HG02852 (cell line): ENCODE data around the gene FAM174C.
"Not testable (repeated sequence)": the region's sequence is repeated elsewhere in the genome, so short reads cannot be mapped to it uniquely, and the experiment has no call there.

Experiments
- ATAC-seq: cut with Tn5 transposase; IDR thresholded peaks from one replicate; pipeline ENCODE4 v1.9.1; 2021; ENCODE audit warnings: mild to moderate bottlenecking, moderate library complexity; ENCODE audit not compliant: unreplicated experiment

The FAM174C gene

DNA sequence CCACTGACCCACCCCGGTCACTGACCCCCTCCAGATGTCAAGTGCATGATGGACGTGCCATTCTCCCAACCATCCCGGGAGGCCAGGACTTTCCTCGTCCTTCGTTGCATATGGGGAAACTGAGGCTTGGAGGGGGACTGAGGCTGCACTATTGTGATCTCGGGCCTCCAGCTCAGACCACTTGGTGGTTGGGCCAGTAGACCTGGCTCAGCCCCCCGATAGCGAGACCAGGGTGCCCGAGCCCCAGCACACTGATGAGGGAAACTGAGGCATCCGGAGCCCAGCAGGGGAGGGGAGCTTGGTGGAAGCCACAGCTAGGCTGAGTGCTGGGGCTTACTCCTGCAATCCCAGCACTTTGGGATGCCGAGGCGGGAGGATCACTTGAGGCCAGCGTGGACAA, 20.7 kb downstream of the FAM174C start:
- ATAC-seq, result no peak

DNA sequence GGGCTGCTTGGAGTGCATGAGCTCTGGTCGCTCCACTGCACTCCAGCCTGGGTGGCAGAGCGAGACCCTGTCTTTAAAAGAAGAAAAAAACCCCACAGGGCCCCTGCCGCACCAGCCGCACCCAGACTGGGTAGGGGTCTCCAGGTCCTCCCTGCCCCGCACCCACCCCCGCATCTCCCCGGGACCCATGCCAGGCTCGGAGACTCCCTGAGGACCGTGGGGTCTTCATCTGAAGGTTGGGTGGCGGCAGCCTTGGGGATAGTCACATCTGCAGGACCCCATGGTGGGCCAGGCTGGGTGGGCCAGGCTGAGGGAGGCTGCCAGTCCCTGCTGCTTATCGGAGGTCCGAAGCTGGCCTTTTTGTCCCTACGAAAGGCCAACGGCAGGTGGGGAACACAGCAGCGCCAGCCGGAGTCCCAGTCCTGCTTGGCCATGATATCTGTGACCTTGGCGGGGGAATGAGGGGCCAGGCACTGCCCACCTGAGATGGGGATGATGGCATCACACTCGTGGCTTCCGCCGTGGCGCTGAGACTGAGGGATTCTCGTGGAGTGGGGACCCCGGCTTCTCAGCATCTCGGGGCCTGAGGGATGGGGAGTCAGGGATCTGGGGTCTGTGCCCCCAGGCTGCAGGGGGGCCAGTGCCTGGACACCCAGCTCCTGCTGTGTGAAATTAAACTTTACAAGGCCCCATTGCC, 21.4 kb downstream of the FAM174C start:
- ATAC-seq, result no peak

DNA sequence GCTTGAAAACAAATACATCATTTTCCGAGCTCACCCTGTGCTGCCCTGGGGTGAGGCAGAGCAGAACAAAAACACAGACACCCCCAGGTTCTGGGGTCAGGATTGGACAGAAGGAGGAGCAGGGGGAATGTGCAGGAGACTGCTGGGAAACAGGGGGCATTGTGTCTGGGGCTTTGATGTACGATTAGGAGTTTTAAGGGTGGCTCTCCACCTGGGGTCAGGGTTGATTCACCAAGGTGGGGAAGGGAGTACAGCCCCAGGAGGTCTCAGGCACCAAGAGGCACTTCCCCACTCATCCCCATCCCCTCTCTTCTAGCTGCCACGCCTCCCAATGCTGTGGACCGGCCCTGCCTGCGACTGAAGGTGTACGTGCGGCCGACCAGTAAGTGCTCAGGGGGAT, 22.9 kb downstream of the FAM174C start:
- ATAC-seq, result no peak

DNA sequence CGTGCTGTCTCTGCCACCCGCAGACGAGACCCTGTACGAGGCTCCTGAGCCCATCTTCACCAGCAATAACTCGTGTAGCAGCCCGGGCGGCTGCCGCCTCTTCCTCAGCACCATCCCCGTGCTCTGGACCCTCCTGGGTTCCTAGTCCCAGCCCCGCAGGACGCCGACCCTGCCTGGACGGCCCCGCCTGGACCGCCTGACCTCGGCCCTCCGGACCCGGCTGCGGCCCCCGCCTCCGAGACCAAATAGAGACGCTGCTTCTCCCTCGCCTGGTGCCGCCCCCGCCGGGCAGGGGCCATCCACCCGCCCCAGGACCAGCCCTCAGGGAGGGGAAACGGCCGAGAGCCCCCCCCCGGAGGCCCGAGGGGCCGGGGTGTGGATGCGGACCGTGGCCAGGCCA, 24.5 kb downstream of the FAM174C start:
- ATAC-seq, result no peak

DNA sequence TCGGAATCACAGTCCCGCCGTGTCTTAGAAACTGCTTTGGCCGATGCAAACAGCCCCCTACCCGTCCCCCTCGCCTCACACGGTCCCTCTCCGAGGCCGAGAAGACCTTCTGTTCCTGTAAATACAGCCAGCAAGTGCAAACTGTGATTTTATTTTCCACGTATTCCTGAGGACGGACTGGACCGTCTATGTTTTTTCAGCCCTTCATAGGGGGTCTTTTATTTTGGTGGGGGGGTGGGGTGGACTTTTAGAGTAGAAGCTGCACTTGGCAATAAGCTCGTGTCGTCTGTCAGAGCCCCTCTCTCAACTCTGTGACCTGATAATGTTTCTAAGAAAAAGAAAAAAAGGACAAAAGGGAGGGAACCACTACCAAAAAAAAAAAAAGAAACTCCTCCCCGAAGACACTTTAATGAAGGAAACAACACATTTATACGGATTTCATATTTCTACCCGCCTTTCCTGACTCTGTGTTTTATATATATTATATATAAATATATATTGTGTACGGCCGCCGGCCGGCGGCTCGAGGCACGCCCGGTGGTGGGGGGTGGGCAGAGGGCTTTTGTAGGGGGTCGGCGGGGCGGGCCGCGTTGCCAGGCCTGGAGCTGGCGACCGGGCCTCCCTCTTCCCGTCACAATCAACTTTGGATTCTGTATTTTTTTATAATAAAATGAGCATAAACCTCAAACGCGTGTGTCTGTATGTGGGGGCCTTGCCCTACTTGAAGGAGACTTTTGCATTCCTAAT, 25.6 kb downstream of the FAM174C start:
- ATAC-seq, result no peak

DNA sequence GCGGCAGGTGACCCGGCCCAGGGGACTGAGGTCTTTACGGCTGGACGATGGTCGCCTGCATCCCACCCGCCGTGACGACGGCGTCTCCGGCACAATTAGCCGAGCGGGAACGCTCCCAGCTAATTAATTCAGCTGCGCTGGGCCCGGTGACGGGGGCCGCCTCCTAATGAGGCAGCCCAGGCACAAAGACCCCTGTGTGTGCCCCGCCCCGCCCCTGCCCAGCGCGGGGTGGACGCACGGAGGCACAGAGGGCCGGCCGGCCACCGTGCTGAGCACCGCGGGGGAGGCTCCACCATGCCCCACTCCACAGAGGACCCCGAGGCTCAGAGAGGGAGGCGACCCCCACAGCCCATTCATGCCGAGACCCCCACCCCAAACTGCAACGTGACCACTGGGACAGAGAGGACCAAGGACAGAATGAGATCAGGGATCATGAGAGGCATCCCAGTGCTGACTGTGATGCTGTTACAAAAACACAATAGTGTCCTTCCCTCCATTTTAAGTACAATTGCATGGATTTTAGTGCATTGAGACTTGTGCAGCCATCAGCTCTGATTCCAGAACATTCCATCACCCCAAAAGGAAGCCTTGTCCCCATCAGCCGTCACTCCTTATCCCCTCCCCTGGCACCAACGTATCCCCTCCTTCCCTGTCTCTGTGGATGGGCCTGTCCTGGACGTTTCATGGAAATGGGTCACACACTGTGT, 27.4 kb downstream of the FAM174C start:
- no peak for ATAC-seq

DNA sequence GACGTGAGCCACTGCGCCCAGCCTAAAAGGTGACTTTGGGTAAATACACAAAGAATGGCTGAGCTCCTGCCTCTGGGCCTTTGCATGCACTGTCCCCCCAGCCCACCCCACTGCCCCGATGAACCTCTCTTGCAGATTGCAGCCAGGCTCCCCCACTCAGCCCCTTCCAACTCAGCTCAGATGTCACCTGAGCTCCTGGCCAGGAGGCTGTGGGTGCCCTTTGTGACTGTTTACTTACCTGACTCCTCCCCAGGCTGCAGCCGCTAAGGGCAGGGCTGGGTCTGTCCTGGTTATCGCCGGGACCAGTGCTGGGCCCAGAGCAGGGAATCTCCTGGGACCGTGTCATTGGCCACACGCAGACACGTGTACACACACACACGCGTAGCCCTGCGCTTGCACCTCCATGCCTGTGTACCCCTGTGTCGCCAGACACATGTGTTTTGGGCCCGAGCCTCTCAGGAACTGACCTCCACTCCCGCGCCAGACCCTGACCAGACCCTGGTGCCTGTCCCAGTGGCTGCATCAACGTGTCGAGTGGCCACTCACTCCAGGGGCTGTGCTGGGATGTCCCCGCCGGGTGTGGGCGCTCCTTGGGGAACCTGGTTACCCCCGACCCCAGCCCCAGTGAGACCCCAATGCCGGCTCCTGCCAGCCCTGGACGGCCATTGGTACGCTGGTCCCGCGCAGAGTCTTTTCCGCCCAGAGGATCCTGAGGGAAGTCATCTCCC, 29.0 kb downstream of the FAM174C start:
- ATAC-seq, result no peak

DNA sequence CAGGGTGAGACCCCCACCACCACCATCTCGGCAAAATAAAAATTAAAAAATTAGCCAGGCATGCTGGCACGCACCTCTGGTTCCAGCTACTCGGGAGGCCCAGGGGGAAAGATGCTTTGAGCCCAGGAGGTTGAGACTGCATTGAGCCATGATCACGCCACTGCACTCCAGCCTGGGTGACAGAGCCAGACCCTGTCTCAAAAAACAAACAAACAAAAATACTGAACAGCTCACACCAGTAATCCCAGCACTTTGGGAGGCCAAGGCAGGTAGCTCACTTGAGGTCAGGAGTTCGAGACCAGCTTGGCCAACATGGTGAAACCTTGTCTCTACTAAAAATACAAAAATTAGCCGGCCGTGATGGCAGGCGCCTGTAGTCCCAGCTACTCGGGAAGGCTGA, 30.0 kb downstream of the FAM174C start:
- ATAC-seq, result not testable (repeated sequence)

DNA sequence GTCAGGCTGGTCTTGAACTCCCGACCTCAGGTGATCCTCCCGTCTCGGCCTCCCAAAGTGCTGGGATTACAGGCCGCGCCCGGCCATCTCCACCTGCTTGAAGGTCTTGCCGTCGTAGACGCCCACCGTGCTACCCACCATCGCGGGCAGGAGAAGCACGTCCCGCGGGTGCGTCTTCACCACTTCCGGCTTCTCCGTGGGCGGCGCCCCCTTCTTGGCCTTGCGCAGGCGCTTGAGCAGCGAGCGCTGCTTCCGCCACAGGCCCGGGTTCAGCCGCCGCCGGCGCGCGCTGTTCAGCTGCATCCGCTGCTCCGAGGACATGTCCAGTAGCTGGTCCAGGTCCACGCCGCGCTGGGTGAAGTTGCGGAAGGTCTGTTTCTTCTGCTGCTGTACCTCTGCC, 32.0 kb downstream of the FAM174C start:
- no peak for ATAC-seq

DNA sequence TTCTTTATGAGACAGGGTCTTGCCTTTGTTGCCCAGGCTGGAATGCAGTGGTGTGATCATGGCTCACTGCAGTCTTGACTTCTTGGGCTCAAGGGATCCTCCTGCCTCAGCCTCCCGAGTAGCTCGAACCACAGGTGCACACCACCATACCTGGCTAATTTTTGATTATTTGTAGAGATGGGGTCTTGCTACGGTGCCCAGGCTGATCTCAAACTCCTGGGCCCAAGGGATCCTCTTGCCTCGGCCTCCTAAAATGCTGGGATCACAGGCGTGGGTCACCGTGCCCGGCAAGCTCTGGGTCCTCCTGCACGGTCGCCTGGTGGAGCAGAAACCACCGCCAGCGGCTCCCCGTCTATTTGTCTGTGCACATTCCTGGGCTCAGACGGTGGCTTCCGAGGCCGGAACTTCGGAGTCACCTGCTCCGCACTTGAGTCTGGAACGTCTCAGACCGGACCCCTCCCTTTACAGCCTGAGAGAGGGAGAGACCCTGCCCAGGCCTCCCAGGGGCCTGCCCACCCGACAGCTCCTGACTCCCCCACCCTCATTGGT, 32.5 kb downstream of the FAM174C start:
- ATAC-seq, result no peak

DNA sequence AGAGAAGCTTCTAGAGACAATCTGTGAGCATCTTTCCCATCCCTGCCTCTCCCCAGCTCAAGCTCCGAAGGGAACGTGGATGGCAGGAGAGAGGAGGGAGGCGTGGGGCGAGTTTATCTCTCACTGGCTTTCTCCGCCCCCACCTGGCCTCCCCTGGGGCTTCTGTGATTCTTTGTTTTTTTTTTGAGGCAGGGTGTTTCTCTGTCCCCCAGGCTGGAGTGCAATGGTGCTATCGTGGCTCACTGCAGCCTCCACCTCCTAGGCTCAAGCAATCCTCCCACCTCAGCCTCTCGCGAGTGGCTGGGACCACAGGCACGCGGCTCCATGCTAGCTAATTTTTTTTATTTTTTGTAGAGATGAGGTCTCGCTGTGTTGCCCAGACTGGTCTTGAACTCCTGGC, 33.4 kb downstream of the FAM174C start:
- ATAC-seq, result no peak

DNA sequence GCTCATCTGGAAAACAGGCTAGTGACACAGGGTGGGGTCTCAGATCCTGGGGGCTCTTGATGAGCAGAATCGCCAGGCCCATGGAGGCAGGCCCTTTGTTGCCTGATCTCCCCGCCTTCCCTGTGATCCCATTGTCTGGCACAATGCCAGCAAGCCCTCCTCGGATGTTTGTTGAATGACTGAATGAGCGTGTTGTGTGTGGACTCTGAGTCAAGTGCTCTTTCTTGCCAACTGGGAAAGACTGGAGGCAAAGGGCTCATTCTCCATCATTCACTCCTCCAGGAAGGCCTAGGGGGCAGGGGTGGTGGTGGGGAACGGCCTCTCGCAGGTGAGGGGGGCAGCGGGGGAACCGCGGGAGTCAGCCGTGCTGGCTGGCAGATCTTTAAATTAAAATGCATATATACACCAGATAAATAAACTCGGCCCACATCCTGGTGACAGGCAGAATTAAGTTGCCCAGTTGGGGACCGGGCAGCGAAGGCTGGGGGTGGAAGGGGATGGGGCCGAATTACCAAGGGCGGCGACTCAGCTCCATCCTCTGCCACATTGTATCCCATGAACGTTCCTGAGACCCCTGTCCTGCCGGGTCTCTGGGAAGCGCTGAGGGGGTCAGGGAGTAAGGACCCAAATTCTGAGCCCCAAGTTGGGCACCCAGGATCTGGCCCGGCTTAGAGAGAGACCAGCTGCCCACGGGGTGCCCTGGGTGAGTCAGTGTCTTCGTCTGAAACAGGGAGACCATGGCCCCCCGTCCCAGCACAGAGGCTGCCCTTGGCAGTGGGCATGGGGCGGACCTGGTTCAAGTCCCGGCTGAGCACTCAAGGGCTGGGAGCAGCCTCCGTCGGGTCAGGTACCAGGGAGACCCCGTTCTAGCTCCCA, 34.9 kb downstream of the FAM174C start:
- ATAC-seq, result no peak

DNA sequence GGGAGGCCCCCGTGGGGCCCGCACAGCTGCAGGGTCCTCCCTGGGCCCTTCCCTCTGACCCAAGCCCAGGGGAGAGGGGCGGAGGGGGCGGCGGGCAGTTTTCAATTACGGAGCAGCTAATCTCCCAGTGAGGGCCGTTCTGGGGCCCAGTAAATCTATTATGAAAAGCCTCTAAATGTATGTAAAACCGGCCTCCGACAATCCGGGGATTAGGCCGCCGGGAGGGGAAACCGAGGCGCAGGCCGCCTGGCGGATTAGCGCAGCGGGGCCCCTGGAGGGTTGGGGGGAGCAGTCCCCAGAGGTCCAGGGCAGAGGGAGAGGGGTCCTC, 35.5 kb downstream of the FAM174C start:
- ATAC-seq, result no peak

DNA sequence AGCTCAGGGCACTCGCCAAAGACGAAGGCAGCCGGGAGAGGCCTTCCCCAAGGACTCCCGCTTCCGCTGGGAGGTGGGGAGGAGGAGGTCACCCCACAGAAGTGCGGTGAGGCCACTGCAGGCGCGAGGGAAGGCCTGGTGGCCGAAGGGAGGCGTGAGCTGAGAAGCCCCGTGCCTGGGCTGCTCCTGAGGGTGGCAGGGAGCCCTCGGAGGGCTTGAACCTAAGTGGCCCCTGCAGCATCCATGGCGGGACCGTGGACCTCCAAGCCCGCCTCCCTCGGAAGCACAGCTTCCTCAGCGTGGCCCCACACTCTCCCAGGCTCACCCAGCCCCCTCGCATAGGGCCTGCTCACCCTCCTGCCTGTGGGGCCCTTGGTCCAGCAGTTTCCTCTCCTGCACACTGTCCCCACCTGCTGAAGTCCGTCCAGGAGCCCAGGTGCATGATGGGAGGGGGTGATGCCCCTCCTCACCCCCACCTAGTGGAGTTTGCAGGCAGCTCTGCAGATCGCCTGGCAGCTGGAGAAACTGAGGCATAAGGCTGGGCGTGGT, 36.3 kb downstream of the FAM174C start:
- ATAC-seq, result no peak

DNA sequence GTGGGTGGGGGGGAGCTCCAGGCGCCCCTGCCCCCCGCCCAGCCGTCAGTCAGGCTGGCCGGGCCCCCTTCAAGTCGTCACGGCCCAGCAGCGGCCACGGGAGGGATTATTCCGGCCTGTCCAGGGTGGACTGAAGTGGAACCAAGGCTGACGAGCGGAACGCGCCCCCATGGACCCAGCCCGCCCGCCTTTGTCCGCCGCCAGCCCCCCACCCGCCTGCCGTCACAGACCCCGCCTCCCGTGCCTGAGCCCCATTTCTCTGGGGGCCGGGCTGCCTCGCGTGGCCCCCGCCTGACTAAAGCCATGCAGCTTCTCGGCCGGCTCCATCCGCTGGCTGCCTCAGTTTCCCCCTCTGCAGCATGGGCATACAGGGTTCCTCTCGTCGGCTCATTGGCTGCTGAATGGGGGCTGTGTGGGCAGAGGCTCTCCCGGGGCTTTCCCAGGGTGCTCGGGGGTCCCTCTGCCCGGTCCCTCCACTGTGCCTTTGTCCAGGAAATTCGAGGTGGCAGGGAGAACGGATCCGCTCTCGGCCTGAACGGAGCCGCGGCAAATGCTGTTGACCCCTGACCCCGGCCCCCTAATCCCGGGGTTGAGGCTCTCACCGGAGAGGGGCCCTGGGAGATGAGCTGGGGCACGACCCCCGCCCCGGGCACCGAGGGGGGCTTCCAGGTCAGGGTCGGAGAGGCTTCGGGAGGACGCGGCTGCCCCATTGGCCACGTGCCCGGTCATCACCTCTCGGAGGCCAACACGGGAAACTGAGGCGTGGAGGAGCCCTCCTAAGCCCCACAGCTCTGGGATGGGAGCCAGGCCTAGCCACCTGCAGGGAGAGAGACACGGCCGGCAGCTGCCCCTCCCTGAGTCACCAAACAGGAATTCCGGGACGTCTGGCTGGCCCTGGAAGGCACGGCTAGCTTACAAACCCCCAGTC, 37.7 kb downstream of the FAM174C start:
- ATAC-seq, result no peak

DNA sequence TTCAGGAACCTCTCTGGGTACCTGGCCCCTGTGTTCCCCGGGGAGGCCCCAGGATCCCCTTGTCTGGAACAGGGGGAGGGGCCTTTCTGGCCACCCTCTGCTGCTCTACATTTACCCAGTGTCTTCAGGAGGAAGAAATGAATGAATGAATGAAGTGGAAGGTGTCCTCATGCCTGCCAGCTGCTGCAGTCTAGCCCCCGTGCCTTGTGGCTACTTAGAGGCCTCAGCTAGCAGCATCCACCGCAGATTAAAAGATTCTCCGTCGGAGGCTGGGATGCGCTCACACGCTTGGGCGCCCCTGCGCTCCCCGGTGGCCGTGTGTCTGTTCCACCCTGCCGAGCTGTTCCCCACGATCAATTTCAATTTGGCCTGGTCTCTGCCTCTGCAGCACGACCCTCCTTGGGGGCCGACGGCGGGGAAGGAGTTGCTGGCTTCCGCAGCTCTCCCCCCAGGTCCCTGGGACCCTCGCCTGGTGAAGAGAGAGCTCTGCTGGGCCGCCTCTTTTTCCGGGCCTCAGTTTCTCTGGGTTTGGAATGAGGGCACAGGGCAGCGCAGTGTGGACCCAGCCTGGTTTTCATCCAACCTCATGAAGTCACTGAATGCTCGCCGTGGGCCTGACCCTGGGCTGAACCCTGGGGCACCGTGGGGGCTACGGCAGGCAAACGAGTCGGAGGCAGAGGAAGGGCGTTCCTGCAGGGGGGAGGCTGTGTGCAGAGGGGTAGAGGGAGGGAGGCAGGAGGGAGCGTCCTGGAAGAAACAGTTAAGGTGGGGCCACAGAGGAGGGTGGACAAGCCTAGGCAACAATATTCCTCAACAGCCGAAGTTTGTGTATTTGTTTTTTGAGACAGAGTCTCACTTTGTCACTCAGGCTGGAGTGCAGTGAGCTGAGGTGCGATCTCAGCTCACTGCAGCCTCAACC, 38.6 kb downstream of the FAM174C start:
- ATAC-seq, result no peak

DNA sequence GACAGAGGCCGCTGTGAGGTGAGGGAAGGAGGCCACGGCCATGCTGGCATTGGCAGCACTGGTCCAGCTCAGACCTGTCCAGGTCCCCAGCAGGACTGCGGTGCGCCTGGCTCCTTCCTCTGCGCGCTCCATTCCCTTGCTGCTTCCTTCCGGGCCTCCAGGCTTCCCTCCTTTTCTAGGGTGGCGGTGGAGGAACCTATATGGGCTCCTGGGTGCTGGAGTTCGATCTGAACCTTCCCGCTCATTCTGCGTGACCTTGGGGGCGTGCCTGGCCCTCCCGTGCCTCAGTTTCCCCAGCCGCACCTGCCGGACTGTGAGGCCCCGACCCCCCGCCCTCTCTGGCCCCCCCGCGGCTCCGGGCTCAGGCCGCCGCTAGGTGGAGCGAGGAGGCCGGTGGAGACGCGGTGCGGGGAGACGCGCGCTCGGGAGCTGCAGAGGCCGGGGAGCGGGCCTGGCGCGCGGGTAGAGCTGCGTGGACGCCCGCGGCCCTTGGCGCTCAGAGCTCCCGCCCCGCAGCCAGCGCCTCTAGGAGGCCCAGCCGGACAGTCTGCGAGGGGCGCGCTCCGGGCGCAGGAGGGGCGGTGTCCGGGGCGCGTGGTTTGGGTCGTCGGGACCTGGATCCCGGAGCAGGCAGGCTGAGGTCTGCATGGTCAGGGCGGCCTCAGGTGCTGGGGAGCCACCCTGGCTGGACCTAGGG, 40.3 kb downstream of the FAM174C start:
- ATAC-seq, result no peak
